VCaP (cell line): ENCODE data around the gene NELFA.

Experiments
- H3K27ac ChIP-seq: fragments of 450-650 bp; 2 replicates; pipeline ENCODE4 v1.5.1; 2017
- TF ChIP-seq, protein P1 (sequence below): fragments of 450-650 bp; conservative IDR thresholded peaks from 2 replicates; pipeline ENCODE4 v1.5.1; 2017; ENCODE audit warnings: mild to moderate bottlenecking, moderate library complexity

The NELFA gene

DNA sequence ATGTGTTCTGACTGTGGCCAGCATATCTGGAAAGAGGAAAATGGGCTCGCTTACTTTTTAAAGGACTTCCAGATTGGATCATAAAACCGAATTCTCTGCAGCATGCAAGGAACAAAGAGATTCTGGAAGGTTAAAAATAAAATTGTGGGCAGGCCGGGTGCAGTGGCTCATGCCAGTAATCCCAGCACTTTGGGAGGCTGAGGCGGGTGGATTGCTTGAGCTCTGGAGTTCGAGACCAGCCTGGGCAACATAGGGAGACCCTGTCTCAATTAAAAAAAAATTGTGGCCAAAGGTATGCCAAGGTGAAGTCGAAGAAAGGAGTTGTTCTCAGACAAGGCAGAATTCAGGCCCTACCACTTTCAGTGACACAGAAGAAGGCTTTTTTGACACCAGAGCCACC lies 37.8 kb downstream of the NELFA start:
- H3K27ac ChIP-seq = no peak overlapping the region
- TF ChIP-seq, protein P1, sequence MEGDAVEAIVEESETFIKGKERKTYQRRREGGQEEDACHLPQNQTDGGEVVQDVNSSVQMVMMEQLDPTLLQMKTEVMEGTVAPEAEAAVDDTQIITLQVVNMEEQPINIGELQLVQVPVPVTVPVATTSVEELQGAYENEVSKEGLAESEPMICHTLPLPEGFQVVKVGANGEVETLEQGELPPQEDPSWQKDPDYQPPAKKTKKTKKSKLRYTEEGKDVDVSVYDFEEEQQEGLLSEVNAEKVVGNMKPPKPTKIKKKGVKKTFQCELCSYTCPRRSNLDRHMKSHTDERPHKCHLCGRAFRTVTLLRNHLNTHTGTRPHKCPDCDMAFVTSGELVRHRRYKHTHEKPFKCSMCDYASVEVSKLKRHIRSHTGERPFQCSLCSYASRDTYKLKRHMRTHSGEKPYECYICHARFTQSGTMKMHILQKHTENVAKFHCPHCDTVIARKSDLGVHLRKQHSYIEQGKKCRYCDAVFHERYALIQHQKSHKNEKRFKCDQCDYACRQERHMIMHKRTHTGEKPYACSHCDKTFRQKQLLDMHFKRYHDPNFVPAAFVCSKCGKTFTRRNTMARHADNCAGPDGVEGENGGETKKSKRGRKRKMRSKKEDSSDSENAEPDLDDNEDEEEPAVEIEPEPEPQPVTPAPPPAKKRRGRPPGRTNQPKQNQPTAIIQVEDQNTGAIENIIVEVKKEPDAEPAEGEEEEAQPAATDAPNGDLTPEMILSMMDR = no peak

DNA sequence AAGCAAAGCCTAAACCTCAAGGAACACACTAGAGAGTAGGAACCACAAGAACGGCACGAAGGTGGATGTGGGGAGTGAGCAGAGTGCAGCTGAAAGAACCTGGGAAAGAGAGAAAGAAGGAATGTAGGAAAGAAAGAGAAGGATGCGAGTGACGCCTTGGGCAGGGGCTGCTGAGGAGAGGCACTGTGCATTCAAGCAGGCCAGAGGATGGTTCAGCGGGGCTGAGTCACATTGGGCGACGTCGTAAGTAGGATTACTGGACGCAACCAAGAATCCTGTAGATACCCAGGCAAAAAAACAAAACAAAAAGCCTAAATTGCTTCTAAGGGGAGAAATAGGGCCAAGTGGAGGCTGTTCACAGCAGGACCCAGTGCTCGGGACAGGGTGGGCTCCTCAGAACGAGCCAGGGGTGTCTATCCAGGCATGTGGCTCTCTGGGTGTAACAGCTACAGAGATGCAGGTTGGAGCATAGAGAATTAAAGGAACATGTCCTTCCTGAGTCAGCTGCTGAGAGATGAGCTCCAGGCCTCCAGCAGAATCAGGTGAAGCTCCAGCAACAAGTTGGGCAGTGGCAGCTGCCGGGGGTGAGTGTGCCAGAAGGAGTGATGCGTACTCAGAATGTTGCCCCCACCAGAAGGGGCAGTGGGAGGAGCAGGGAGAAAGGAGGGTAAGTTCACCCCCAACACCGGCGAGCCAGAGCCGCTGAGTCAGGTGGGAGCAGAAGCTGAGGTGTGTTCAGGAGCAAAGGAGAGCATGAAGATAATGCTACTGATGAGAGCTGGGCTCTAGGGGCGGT lies 38.6 kb downstream of the NELFA start:
- no peak overlapping the region for H3K27ac ChIP-seq
- TF ChIP-seq, protein P1 = no peak

DNA sequence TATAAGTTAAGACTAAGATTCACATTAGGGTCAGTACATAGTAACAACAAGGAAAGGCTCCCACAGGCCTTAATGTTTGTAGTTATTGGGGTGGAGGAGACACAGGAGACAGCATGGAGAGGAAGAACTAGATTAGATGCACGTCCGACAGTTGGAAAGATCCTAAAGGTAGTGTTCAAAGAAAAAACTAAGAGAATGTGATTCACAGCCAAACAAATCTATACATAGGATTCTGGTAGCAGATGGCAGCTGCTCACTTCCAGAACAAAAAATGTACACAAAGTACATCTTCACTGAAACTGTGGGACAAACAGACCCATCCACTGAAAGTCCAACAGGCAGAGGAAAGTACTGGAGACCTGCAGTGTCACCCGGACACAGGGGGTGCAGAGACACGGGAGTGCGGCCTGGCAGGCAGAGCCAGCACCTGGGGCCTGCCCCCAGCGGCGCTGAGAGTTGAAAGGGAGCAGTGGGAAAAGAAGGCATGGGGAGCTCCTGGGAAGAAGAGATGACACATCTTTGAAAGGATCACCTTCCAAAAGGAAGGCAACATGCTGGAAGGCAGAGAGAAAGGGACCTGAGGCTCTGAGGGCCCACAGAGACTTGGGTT lies 40.0 kb downstream of the NELFA start:
- no peak overlapping the region for H3K27ac ChIP-seq
- TF ChIP-seq, protein P1 = no peak

DNA sequence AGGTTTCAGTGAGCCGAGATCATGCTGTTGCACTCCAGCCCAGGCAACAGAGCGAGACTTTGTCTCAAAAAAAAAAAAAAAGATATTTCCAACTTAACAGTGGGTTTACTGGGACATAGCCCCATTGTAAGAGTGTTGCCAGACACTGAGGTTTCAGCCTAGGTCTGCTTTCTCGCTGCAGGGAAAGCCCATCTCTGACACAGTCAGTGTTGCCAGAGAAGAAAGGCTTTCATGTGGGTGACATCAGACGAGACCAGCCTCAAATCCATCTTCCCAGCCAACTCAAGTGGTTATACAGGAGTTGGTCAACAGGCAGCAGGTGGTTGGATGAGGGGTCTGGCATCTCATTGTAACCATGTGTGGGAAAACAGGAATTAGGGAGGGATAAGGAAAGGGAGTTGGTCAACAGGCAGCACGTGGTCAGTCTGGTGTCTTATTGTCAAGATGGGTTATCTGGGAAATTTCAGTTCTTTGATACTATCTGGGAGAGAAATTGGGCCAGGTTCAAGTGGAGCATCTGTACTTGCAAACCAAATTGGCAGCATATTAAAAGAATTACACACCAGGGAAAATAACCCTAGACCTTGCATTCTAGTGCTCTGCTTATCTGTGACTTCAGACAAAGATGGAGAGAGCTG lies 41.1 kb downstream of the NELFA start:
- TF ChIP-seq, protein P1 = no peak

DNA sequence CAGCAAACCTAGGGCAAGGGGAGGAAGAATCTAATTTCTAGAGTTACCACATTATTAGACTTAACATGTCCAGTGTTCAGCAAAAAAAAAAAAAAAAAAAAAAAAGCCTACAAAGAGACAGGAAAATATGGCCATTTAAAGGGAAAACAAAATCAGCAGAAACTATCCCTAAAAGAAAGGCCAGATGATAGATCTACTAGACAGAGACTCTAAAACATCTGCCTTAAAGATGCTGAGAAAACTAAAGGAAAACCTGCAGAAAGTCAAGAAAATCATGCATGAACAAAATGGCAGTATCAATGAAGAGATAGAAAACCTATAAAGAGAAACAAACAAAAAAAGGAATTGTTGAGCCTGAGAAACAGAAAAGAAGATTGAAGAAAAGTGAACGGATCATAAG lies 43.8 kb downstream of the NELFA start:
- TF ChIP-seq, protein P1 = no peak
- no peak overlapping the region for H3K27ac ChIP-seq

More for the DNA sequence above, 41.1 kb downstream of the NELFA start:
- no peak overlapping the region for H3K27ac ChIP-seq

DNA sequence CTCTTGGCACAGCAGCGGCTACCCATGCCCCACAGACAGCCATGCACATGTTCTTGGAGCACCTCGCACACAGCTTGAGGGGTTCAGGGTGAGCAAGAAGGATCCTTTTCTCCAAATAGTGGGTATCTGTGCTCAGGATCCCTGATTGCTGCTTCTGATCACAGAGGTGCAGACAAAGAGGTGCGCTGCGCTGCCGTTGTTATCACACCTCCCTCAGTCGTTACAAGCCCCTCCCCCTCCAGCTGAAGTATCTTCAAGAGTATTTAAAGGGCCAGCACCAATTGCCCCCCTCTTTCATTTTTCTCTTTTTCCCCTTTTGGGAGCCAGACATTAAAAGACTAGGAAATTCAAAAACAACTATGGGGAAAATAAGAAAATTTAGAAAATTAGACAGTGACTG lies 44.3 kb downstream of the NELFA start:
- no peak overlapping the region for H3K27ac ChIP-seq
- TF ChIP-seq, protein P1 = no peak

DNA sequence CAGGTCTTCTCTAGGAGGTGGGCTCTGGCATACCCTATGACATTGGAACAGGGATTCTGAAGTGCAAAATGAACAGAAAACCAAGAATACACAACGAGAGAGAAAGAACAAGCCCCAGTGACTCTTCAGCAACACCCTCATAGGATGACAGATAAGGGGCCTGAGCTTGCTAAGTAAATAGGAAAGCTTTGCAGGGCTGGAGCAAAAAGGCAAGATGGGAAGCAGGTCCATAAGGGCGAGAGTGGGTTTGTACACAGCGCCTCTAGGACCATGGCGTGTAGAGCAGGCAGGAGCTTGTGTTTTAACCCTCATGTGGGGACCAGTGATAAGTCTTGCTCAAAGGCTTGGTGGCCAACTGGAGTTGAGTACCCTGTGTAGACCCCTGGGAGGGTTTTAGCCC lies 45.8 kb downstream of the NELFA start:
- H3K27ac ChIP-seq = no peak overlapping the region
- TF ChIP-seq, protein P1 = no peak
